Measurements from ENCODE around the gene LHPP.

Gene LHPP

DNA sequence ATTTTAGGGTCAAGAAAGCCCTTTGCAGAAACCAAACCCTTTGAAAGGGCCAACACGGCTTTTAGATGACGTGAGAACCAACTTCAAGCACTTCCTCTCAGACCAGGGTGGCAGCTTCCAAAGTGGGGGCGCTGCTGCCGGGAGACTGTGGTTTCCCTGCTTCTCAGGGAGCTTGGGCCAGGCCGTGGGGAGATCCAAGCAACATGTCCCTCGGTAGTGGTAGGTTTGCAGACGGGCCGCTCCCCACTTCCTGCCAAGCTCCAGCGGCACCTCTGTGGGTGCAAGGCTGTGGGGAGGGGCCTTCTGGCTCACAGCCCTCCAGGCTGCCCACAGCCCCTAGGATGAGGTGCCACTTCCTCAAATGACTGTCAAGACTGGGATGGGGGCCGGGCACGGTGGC, 150.1 kb downstream of the LHPP start:
- no peak for DNase-seq

DNA sequence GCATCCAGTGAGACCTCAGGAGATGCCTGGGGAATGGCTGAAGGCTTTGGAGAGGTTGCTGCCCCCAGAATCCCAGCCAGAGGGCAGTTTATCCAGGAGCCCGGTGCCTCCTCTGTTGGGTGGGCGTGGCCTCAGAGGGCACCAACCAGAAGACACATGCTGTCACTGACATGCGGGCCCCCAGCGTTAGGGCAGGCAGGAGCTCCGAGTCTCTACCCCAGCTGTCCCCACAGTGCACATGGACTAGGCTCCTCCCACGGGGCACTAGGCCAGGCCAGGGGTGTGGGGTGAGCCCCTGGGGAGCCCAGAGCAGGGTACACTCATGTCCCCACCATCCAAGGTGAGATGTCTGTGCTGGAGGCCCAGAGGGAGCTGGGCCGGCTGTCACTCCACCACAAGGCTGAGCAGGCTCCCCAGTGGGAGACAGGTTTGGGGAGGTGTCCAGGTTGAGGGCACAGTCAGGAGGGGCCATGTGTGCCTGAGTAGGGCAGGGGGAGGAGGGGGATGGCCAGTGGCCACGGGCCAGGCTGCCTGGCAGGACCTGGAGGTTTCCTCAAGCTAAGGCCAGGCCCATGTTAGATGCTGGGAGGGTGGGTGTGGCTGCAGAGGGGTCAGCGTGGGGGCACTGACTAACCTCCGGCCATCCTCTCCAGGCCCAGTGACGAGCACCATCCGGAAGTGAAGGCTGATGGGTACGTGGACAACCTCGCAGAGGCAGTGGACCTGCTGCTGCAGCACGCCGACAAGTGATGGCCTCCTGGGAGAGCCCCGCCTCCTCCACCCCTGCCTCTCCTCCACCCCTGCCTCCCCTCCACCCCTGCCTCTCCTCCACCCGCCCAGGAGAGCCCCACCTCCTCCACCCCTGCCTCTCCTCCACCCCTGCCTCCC, 151.2 kb downstream of the LHPP start:
- no peak for DNase-seq

DNA sequence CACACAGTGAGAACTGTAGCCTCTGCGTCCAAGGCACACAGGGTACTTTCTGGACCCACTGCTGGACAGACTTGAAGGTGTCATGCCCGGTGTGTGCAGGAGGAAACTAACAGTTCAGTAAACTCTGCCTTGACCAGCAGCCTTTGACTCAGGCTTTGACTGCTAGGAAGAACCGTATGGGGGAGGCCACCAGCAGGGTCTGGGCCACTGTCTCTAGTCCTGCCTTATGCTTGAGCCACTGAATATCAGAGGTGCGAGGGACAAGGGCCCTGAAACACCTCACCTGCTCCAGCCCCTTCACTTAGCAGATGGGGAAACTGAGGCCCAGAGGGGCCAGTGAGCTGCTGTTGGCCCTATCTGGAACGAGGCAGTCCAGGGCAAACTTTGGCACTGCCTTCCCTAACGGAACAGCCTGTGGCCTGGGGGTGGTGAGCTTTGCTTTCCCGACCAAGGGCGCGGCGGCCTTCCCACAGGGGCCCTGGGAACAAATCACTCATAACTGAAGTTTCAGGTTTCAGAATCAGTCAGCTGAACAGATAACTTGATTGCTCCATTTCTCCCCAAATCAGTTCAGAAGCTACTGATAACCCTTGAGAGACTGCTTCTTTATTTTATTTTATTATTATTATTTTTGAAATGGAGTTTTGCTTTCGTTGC, 152.5 kb downstream of the LHPP start:
- peak; percentile 75 for DNase-seq

DNA sequence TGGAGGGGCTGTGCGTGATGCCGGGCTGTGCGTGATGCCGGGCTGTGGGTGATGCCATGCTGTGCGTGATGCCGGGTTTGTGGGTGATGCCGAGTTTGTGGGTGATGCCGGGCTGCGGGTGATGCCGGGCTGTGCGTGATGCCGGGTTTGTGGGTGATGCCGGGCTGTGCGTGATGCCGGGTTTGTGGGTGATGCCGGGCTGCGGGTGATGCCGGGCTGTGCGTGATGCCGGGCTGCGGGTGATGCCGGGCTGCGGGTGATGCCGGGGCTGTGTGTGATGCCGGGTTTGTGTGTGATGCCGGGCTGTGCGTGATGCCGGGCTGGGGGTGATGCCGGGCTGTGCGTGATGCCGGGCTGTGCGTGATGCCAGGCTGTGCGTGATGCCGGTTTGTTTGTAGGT, 153.6 kb downstream of the LHPP start:
- DNase-seq, result no peak

DNA sequence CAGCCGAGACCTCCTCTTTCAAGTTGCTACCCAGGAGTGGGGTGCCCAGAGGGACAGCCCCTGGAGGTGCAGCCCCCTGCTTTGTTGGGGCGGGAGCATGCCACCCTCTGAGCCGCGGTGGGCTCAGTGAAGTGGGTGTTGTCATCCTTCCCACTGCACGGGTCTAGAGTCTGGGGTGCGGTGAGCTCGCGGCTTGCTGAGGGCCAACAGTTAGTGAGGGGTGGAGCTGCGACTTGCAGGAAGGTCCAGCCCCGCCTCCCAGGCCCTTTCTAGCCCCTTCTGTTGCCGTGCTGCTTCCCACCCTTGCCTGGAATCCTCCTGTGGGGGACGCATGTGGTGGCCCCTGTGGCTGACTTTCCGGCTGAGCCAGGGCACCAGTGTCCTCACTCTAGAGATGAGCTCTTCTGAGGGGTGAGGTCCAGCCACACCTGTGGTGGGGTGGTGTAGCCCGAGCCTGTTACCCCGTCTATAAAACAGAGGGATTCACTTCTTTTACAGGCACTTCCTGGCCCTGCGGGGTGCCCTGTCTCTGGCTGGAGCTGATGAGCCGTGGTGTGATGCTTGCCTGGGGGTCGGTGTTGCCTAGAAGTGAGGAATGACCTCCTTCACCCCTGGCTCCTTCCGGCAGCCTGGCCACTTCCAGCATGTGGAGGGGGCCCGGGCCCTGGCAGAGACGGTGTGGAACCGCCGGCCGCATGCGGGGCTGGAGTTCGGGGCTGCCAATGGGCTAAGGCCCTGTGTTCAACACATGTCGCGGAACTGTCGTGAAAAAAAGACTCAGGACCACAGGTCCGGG, 154.6 kb downstream of the LHPP start:
- DNase-seq, result no peak

DNA sequence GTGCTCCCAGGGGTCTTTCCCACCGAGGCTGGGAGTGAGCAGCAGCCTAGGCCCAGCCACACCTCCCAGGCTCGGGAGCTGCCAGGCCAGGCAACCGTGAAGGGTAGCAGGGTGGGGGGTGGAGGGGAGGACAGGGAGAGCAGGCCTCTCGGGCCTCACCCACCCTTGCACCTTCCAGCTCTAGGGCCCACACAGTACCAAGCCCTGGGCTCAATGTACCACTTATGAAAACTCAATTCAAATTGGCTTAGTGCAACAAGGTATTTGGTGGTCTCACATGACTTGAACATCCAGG, 155.2 kb downstream of the LHPP start:
- no peak for DNase-seq

DNA sequence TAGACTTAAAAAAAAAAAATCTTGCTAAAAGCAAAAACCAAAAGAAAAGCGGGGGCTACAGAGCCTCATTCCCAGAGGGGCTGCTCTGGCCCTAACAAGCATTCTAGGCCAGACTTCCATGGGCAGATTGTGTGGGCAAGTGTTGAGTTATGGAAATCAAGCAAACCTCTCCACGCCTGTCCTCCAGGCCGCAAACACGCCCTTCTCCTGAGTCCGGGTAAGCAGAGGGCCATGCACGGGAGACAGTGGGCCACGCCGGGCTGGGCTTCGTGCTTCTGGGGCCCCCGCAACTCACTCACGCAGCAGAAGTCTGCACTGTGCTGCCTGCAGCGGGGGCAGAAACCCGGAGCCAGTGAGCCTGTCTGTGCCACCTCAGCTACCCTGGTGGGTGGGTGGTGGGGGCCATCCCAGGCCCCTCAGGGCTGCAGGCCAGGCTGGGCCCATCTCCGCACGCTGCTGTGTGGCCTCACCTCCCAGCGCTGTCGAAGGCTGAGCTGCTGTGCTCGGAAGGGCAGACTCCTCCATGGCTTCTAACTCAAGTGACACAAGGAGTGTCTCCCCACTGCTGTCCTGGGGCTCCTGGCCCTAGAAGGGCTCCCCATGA, 156.9 kb downstream of the LHPP start:
- no peak for DNase-seq

DNA sequence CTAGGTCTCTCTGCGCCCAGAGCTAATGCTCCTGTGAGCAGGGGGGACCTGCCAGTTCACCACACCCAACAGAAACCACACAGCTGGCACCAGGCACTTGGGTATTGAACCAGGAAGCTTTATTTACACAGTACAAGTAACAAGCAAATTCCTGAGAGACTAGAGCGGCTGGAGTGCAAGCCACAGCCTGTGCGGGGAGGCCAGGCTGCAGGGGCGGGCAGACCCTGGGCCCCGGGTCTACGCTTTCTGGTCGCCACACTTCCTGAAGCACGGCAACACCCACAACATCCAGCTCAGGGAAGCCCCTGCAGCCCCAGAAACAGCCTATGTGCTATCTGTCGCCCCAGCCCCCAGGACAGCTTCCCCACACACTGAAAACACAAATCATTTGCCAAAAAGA, 157.6 kb downstream of the LHPP start:
- DNase-seq, result no peak

DNA sequence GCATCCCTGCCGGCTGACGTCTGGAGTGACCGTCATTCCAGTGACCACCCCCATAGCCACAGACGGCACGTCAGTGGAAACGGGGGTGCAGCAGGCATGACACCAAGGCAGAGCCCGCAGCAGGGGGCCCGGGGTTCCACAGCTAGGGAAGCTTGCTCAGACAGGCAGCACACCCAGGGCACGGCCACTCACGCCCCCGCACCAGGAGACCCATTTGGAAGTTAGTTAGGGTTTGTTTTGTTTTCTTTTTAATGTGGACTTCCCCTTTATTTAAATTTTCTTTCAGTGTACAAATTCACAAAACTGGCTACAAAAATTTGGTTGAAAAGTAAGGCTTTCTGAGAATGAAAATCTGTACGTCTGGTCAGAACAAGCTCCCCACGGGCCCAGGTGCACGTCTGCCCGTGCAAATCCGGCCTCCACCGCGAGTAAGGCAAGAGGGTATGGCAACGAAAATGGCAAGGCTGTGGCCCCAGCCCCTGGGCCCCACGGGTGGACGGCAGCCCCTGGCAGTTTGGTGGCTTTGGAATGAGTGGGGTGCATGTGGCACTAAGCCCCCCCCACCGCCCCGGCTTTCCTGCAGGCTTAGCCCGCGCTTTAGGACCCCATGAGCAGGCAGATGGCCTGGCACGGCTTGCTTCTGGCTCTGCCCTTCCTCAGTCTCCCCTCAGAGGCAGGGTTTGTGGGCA, 158.3 kb downstream of the LHPP start:
- no peak for DNase-seq

DNA sequence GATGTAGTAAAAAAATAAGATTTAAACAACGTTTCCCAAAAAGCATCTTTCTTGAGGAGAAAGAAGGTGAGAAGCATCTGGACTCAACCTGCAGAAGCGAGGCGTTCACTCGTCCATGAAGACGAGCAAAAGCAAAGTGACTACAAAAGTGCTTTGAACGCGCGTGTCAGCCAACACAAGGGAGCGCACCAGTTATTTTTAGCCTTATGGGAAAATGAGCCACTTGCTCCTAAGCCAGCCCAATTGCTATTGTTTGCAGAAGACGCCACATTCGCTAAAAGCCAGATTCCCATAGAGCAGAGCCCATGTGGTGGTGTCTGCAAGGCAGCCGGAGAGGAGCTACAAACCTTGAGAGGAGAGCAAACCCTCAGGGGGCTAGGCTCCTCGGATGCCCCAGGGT, 160.0 kb downstream of the LHPP start:
- no peak for DNase-seq

DNA sequence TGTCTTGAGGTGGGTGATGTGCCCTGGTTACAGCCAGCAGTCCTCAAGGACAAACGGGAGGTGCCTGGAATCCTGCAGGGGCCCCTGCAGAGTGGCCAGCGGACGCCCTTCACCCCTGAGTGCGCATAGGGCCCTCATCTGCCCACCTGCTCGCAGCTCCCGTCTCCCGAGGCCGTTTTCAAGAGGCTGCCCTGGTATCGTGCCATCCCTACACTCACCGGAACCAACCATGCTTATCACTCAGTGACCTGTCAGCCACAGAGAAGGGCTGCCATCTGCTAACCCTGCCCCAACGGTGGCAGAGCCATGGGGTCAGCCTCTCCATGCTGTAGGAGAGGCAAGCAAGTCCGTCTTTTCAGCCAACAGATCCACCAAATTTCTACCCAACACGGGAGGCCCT, 160.5 kb downstream of the LHPP start:
- no peak for DNase-seq

DNA sequence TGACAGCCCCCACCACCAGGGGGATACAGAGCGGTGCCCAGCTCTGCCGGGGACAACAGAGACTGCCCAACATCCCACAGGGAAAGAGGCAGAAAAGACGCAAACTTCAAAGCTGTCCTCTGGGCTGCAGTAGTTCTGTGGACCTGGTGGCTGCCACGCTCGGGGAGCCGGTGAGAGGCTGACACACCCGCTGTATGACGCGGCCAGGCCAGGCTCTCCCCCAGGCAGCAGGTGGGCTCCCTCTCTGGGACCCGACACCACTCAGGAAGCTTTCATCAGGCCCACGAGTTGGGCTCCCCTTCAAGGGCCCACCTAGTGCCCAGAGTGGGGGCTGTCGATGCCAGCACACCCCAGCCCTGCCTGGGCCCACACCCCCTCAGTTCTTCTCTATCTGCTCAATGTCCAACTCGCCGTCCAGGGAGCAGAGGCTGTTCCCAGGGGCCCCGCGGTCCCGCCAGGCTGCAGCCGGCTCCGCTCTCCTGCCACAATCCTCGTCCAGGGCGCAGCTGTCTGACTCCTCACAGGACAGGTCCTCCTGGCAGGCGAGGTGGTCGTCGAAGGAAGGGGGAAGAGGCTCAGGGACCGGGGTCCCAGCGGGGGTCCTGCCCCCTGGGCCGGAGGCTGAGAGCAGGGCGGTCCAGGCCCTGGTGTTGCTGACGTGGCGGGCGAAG, 161.4 kb downstream of the LHPP start:
- no peak for DNase-seq

DNA sequence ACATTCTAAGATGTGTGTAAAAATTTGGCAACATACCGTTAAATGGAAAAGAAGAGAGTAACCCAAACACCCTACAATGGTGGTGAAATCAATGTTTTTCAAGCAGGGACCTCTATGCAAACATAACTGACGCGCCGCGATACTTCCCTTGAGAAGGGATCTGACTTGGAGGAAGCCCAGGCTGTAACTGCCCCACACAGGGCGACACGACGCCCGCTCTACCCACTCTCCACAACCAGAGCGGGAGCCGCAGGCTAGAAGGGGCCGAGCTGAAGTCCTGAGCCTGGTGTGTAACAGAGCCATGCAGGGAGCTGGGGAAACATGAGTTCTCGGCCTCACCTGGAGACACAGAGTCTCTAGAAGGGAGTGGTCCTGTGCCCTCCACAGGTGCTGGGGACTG, 162.4 kb downstream of the LHPP start:
- no peak for DNase-seq

DNA sequence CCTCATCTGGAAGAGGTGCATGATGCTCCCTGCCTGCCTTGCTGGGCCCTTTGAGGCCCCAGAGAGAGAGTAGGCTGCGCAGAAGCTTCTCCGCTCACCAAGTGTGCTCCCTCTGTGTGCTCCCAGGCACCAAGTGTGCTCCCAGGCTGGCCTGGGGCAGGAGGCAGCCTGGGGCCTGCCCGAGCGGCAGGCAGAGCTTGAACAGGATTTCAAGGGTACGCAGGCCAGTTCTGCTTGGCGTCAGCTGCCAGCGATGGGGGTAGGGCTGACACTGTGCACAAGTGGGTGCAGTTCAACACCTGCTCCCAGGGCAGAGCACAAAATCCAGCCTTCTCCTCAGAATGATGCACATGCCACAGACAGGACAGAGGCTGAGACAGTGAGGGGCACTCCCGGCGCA, 162.8 kb downstream of the LHPP start:
- no peak for DNase-seq

DNA sequence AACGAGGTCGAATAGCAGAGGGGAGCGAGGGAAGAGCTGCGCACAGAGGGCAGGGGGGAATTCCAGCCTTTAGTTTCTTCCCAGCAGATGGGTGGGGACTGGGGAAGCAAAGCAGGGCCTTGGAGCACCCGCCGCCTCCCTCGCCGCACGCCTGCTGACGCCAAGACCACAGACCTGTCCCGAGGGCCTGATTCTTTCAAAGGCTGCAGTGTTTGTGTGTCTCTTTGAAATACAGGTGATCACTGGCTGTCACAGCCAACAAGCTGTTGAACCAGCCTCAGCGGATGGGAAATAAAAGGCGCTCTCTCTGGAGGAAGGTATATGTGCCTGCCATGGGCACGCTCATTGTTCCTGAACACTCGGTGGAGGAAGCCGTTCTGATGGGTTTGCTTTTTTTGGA, 163.3 kb downstream of the LHPP start:
- no peak for DNase-seq

DNA sequence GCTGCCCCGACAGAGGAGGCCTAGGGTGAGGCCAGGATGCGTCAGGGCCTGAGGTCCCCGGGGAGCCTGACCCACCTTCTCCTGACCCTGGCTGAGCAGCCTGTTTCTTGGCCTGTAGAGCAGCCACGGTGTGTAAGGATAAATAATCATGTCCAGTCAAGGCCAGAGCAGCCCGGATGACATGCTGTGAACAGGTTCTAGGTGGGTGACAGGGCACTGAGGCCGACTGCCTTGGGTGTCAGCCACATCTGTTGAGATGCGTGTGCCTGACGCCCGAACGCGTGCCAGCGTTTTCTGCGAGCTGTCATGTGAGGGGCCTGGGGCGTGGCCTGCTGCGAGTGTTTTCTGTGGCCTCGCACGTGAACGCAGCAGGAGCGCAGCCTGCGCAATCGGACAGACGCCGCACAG, 164.2 kb downstream of the LHPP start:
- DNase-seq, result no peak

DNA sequence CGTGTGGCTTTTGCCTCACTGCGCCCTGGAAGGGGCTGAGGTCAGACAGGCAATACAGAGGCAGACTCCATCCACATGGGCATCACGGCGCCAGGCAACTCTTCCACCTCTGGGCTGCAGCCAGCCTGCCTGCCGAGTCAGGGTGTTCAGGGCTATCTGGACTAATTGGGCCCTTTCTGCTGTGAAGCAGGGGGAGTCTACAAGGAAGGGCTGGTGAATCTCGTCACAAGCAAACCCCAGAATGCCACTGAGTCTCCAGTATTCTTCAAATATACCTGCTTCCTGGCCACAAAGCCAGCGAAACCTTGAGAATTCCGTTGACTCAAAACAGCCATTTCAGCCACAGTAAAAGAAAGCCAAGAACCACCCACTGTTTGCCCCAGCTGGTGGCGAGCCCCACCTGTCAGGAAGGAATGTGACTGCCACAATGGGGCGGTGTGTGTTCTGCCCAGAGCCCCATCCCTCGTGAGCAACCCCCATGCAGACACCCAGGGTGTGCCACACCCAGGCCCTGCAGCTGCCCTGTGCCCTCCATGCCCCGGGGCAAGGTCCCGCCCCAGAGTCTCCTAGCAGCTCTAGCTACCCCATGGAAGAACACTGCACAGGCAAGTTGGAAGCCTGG, 165.2 kb downstream of the LHPP start:
- no peak for DNase-seq

DNA sequence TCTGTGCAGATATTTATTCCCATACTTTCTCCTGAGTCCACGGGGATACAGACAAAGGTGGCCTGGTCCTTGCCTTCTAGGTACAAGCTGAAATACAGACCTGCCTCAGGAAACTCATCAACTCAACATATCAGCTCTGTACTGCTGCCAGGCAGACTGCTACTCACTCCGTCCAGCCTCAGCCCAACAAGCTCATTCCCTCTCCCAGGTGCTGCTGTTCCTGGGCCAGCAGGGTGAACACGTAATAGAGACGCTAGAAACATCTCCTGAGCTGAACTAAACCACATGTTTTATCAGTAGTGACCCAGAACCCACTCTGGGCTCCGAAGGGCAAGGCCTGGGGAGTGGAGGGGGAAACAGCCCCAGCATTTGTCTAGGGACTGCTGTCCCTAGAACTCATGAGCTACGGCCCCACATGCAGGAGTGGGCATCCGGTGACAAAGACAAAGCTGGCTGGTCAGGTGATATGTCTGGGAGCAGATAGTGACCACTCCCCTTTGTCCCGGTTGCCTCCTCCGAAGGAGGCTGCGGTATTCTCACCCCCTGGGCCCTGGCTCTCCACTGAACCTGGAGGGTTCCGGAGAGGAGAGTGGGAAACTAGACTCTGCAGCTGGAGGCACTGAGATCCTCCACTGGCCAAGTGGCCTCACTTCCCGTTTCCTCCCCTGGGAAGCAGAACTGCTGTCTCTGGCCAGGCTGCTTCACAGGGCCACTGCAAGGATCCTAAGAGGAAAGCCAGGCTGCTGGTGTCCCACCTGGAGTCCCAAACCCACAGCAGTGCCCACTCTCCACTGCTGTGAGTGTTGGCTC, 166.4 kb downstream of the LHPP start:
- no peak for DNase-seq

DNA sequence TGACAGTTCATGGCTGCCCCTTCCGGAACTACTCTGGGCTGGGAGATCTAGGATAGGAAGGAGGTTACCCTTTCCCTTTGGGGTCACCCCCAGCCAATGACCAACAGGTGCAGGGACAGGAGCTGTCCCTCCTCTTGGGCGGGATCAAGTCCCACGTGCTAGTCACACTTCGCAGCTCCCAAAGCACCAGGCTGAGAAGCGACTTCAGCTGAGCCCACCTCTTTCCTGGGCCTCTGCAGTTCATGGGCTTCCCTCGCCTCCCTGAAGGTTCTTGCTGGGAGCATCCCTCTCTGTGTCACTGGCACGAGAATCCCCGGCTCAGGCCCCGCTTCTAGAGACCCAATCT, 167.0 kb downstream of the LHPP start:
- DNase-seq, result no peak

DNA sequence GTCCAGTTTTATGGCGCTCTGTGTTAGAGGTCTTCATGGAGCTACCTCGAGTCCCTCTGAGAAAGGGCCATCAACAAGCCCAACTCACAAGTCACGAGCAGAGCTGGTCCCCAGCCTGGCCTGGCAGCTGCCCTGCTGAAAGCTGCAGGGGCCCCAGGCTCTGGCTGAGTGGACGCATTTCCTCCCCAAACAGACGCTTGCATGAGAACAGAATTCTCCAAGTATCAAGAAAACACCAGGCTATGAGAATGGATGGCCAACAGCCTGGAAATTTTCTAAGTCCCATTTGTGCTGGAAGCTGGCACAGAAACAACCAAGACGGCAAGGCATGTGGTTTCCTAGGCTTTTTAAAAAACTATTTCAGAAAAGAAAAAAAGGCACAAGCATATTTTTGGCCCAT, 167.8 kb downstream of the LHPP start:
- no peak for DNase-seq

DNA sequence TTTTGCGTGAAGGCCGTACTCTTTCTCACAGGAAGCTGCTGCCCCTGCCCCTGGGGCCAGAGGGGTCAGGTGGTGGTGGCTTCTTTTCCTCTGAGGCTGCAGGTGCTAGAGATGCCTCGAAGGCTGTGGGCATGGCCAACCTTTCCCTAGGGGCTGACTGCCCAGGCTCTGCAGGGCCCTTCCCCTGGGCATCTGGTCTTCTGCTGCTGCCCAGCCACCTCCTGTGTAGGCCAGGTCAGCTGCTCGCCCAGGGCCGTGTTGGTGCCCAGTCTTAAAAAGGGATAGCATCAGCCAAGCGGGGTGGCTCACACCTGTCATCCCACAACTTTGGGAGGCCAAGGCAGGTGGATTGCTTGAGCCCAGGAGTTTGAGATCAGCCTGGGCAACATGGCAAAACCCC, 168.2 kb downstream of the LHPP start:
- no peak for DNase-seq
